Measurements from ENCODE around the gene KLHL25.

Gene KLHL25

DNA sequence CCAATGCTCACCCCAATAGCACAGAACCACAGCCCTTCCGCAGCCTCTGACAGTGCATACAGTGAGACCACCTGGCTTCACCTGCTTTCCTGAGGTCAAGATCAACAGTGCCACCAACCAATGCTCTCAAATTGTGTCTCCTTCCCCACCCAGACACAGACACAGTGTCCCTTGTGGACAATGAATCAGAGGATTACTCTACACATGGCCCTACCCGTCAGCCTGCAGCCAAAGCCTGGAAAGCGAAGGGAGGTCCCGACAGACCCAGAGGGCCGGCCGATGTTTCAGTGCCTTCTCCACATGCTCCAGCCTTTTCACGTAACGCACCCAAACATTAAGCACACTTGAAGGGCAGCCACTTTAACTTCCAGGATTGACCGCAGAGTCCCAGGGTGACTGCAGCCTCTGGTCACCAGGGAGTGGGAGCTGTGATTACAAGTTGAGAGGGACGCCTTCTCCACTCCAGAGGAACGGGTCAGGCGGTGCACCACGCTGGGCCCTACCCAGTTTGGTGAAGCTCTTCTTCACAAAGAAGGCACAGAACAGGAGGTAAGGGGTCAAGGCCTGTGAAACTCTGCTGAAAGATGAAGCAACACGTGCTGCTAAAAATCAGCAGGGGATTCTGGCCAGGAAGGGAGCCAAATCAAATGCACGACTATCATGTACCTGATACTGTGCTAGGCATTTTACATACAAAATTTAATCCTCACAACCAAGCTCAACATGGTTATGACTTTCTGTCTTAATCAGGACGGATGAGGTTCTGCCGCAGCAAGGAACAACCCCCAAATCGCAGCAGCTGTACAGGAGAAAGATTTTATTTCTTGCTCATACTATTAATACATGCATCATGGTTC is 17.2 kb downstream of the KLHL25 start:
- no peak for DNase-seq

DNA sequence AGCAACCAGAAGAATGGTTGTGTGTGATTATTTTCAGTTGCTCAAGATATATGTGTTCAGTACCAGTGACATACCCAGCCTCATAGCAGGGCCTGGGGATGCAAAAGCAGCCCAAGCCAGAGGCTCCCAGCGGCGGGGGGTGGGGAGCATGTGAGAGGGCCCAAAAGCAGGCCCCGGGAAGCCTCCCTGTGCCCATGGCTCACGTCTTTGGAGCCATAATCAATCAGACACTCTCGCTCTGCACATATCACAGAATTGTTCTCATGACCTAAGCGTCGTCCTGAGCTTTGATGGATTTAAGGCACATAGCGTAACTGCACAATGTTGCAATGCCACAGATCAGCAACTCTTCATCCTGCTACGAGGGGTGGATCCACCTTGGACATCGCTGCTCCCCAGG is 20.8 kb downstream of the KLHL25 start:
- DNase-seq: no peak

DNA sequence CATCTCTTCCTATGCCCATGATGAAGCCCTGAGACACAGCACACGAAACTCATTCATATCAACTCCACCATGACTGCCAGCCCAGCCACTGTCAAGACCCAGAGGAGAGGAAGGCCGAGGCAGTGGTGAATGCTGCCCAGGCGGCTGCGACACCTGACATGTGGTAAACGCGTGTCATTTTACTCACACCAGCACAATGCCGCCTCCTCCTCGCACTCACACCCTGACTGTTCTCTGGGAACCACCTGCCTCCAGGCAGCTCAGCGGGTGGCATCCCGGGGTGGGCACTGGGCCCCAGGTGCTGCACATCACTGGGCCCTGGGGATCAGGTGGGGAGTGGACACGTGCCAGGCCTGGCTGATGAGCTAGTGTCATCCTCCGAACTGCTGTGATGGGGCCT is 21.5 kb downstream of the KLHL25 start:
- no peak for DNase-seq

DNA sequence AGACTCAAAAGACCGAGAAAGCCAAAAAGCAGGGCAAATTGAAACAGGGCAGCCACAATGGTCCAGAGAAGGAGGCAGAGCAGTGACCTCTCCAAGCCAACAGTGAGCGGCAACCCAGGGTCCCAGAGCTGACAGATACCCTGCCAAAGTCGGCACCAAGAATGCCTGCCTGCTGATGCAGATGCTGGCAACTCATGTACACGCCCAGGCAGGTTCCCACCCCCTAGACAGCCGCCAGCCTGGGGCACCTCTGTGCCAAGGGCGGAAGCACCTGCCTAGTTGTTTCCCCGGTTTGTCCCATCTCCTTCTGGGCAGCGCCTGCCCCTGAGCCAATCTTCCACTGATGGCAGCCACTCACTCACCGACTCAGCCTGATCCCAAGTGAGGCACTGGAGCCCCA is 22.1 kb downstream of the KLHL25 start:
- DNase-seq: no peak

DNA sequence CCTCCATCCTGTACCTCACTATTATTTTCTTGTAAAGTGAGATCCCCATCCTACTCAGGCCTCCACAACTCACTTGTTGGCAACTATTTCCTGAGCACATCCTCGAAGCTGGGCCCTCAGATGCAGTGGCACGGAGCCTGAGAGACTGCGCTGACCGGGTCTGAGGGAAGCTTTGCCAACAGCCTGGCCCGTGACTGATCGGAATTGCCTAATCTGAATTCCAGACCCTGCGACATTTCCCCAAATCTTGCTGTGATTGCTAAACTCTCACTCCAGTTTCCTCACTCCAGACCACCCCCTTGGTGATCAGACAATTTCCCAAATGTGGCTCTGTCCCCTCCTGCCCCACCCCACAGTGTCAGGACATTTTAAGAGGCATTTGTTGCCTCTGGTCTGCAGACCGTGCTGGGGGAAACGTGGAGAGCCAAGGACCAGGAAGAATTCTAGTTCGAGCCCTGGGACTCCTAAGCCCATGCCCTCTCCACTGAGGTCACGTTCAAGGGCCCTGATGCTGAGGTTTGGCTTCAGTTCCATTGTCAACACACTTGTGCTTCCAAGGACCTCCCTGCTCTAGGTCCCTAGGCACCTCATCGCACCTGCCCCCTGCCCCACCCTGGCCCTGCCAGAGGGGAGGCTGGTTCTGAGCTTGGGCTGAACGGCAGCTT is 22.8 kb downstream of the KLHL25 start:
- DNase-seq: no peak

DNA sequence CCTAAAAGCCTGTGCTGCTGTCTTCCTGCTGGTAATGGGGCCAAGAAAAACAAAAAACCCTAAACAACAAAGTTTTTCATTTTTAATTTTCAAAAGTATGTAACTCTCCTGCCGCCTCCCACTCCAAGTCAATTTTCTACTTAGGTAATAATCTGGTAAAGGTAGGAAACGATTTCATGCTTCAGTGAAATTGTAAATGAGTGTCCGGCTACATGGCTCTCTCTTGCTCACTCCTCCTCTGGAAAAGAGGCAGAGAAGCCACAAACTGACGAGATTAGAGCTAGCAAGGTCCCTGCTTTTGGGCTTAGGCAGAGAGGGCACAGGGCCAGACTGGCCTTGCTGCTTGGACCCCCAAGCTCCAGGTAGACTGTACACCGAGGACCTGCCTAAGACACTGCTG is 23.5 kb downstream of the KLHL25 start:
- DNase-seq: no peak

DNA sequence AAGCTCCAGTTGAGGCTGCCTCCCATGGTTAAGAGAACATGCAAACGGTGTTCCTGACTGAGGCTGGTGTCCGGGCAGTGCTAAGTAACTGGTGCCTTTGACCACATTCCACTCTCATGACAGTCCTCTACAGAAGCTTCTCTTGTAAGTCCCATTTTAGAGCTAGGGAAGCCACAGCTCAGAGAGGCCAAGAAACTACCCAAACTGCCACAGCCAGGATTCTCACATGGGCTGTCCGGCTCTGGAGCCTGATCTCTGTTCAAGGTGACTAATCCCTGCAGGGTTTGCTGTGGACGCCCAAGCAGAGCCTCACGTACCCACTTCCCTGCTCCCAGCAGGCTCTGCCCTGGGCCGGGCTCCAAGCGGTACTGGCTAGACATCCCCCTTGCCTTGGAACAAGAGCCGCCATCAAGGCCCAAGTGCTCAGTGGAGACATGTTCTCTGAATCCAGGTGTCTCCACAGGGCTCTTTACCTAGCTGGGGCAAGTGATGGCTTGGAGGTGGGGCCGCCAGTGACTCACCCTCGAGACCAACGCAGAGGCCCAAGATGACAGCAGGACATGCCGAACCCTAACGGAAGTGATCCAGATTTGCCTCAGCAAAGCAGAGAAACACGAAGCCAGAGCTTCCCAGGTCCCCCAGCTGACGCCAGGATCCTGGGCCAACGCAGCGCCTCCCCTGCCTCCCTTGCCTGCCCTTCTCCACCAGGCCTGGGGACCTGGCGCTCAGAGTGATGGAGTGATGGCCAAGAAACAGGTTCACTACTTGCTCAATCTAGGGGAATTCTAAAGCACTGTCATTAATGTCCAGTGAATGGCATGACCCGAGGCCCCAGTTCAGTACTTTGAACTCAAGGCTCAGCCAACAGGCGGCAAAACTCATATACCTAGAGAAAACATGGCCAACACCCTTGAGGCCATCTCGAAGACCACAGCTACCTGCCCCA is 24.4 kb downstream of the KLHL25 start:
- DNase-seq: no peak

DNA sequence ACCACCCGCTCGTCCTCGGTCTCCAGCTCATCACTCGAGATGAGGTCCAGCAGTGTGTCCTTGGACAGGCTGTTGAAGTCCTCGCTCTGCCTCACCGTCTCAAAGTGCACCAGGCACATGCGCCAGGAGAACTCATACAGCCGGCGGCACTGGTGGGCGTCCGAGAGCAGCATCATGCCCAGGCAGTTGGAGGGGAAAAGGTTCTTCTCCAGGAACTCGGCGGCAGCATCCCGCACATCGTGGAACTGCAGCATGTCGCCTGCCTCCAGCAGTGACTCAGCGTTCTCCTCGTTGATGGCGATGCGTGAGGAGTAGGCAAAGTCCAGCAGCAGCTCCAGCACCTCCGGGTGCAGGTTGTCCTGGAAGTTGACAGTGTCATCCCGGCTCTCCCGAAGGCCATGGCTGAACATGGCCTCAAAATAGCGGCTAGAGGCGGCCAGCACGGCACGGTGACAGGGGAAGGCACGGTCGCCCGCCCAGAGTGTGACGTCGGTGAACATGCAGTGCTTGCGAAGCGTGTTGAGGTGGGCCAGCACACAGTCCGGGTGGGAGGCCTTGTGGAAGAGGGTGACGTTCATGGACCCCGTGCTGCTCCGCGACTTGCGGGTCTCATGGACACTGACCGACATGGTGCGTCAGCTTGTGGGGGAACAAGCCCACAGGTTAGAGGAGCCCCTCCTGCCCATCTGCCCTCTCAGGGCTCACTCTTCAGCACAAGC is 25.4 kb downstream of the KLHL25 start:
- DNase-seq: no peak

DNA sequence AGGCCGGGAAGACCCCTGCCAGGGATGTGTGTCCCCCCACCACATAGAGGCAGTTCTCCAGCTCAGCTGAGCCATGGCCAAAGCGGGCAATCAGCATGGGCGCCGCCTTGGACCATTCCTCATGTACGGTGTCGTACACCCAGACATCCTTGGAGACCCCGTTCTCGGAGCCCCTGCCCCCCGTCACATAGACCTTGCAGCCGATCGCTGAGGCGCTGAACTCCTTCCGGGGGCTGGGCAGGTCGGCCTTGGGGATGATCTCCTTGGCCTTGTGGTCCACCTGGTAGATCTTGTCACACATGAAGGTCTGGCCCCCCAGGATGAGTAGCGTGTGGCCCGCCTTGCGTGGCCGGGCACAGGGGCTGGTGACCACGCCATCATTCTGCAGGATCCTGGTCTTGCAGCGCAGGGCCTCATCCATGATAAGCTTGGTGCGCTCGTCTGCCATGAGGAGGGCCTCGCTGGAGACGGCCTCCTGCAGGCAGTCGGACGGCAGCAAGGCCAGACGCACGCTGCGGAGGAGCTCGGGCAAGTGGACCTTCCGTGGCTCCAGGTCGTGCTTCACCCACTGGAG is 26.0 kb downstream of the KLHL25 start:
- no peak for DNase-seq

DNA sequence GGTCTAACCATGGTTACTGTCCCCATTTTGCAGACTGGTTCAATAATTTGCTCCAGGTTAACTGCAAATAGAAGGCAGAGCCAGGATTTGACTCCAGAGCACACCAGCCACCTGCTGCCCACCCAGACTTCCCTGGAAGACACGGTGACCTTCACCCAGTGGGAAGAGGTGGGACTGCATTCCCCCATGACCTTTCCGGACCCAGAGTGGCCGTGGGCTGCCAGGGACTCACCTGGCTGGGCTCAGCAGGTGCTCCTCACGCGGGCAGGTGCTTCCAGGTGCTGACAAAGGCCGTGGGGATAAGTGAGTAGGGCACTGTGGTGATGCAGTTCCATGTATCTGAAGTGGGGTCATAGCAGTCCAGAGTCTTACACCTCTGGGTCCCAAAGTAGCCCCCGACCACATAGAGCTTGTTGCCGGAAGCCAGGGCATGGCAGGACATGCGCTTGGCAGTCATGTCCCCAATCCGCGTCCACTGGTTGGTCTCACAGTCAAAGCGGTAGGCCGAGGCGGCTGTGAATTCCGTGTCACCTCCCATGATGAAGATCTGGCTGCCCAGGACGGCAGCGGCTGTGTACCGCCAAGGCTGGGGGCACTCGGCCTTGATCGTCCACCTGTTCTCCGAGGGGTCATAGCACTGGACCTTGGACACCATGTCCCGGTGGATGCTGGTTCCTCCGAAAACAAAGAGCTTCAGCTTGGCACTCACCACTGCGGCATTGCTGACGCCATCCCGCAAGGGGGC is 26.8 kb downstream of the KLHL25 start:
- DNase-seq: no peak

DNA sequence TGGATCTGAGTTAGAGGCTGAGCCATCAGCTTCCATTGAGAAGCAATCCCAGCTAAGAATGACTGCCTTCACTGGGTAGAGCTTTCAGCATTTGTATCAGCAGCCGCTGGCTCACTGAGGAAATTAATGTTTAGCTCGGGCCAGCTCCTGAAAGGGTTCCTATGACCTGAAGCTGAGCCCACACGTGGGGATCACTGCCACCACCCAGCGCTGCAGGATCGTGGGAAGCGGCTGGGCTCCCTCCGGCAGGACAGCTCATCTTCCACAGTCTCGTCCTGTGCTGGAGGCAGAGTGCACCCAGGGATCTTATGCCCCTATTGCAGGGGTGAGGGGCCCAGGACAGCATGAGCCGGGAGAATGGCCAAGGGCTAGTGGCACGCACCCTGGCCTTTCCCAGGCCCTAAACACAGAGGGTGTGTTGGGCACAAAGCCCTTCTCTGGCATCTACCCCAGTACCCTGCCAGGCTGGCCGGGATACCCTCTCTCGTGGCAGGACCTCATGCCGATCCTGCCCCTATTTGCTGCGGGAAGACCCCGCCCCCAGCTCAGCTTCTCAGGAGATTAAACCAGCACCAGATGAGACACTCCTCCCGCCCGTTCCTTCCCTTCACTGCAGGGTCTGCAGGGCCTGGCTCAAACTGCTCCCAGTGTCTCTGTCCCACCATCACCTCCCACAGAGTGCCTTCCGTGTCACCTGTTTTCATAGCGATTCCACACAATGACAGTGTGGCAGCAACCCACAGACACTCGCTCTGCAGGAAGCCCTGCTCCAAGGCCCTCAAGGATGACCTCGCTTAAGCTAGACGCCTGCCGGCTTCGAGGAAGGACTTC is 28.5 kb downstream of the KLHL25 start:
- DNase-seq: no peak

DNA sequence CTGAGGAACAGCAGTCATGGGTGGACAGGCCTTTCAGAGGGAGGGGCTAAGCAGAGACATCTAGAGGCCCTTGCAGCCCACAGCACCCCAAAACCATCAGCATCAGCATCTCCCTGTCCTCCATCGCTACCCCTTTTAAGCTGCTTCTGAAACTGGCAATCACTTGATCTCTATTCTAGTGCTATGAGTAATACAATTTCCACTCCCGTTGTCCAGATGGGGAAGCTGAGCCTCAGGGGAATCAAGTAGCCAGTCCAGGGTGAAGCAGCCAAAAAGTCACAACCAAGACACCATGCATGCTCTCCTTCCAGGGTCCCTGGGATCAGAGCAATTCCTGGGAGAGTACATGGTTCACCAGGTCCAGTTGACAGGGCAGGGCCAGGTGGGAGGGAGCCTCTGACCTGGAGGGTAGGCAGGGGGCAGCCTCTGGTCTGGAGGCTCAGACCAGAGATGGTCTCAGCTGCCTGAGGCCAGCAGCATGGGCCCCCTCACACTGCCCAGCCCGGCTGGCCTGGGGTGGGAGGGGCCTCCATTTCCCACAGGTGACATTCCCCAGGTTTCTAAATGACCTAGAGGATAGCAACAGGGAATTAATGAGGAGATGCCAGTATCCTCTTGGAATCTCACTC is 30.0 kb downstream of the KLHL25 start:
- DNase-seq: no peak

DNA sequence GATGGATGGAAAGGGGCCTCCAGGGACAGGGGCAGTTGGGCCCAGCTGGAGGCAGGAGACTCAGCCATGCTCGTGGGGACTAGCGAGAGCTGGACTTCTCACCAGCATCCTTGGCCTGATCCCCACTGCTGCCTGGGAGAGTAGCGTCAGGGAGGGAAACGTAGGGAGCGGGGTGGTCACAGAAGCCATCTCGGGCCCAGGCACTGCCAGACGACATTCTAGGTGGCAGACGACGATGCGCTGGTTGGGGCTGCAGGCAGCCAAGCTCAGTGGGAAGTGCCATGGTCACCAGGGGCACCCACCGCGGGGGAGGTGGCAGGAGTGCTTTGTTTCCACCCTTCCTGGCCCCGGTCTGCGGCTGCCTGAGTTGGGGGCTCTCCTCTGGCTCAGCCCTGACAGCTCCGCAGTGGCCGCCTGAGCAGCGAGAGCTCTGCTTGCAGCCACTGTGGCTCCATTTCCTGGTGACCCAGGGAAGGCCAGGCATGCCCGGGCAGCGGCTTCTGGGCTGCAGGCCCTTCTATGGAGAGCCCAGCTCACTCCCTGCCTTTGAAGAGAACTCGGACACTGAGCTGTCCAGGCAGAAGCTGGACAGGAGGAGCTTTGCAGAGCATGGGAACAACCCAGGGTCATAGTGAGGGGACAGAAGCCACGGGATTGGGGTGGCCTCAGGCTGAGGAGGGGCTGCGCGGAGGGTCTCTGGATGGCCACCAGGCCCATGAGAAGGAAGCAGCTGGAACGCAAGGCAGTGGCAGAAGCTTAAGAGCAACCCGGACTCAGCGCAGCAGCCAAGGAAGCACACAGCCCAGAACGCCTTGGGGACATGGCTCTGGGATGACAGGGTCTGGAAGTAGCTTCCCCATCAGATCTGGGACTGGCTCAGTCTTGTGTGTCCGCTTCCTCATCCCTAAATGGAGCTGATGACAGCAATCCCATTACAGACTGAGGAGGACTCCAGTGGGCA is 30.8 kb downstream of the KLHL25 start:
- no peak for DNase-seq

DNA sequence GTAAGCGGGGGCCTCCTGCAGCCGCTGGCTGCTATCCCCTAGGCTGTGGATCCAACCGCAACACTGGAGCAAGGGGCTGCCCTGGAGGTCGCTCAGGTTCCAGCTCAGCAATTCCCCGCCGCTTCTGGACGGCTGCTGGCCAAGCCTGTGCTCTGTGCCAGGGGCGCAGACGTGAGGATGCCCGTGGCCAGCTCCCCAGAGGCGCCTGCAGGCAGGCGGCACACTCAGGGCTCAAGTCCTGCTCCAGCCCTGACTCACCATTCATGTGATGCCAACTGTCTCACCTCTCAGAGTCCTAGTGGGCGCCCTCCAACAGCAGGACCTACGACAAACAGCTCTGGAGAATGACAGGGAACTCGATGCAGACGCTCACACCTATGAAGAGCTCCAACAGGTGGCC is 31.6 kb downstream of the KLHL25 start:
- no peak for DNase-seq

DNA sequence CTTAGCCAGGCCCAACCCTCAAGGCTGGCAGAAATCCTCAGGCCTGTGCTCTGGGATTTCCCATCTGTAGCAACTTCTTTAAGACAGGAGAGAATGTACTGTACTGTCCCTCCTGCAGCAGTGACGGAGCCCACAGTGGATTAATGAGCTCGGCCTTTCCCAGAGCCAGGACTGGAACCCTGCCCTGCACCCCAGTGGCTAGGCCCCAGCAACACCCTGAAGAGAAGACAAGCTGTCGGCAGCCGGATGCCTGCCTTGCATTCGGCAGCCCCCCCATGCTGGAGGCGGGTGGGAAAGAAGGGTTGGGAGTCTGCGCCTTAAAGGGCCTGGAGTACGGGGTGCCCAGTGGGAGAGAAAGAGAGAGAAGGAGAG is 32.0 kb downstream of the KLHL25 start:
- no peak for DNase-seq

DNA sequence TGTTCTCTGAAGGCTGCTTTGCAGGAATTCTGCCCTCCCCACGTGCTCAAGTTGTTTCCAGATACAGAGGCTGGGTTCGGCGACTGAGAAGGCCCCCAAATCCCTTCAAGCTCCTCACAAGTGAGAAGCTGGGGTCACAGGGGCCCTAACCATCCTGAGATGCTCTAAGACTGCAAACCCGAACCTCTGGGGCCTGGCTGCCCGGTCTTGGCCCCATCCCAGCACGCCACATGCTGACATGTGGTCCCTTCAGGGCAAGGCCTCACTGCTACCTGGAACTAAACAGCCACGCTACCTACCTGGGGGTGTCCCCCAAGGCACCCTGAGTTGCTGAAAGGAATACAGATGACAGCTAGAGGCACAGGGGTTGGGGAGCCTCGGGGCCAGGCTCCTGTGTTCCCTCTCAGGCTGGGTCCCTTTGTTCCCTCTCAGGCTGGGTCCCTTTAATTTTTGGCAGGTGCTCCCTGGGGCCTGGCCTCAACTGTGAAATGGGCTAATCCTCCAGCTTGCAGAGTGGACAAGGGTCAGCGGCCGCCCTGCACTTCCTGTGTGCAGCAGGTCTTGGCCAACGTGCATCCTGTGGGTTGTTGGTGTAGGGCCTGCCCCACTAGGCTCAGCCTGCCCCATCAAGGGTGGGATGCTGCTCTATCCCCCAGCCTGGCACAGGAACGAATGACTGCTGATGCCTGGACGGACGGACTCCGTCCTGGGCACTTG is 32.5 kb downstream of the KLHL25 start:
- DNase-seq: no peak

DNA sequence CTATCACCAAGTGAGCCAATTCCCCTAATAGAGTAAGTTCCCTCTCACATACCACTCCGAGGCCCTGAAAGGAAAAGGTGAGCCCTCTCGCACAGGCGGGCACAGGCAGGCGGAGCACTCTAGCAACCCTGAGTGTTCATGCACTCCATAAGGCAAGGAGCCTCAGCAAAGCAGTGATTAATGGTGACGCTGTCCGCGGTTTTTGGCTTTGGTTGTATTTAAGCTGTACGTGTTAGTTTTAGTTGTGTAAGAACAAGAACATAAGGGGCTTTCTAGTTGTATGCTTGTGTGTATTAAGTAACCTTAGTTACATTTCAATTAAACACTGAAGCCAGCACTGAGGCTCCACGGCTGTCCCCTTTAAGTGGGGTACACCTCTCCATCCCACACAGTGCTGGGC is 33.1 kb downstream of the KLHL25 start:
- DNase-seq: no peak
